ENCODE data around the gene SLC17A7. TPM values are rescaled to one million over a fixed set of nuclear protein-coding genes. Genes with fewer than 3 reads are reported as not detected.
A peak's percentile ranks its signal among the peaks of the same experiment; 100 is the strongest.
"Not testable (repeated sequence)": the region's sequence is repeated elsewhere in the genome, so short reads cannot be mapped to it uniquely, and the experiment has no call there.

The SLC17A7 gene
- total and polyA plus RNA-seq, 2 experiments from 2014 or later, result 0.77 to 2.2 TPM

DNA sequence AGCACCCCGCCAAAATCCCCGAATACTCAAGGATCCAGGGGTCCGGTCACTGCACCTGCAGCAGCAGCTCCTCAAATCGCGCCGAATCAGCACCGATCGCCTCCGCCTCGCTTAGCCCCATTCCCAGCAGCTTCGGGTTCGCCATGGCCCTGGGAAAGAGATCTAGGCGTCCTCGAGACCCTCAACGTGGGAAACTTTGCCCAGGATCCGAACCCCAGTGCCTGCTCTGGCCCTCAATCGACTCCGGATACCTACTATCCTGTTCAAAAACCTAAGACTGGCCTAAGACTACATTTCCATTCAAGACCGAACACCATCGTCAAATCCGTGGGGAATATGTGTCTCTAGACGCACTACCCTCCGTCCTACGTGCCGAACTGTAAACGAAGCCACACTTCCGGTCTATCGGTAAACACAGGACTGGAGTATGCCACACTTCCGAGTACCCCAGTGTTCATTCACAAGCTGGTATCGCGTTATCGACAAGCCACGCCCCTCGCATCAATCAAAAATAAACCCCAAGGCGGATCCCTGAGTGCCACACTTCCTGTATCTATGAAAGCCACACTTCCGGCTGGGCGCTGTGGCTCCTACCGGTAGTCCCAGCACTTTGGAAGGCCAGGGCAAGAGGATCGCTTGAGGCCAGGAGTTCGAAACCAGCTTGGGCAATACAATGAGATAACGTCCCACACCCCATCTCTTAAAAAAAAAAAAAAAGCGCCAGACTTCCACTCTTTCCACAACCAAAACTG, 10.3 kb upstream of the SLC17A7 start, which contains the start of gene PIH1D1:
Gene PIH1D1, minus strand, starts transcription at position 385 of the 752 bp plus-strand sequence. Its CDS starts 240 bp downstream, at position 145.
- Histone ChIP-seq H3K27ac (peak within 1 kb of the TSS; percentile 97), H3K27me3 (no peaks in the 10 kb centered on the region), H3K4me3 (peak within 1 kb of the TSS; percentile 82), H3K4me1 (ENCODE audit: low read depth) (peaks cover 2% of the 10 kb centered on the region), H3K36me3 (no peaks in the 10 kb centered on the region), H3K9me3 (ENCODE audit: low read depth) (no peaks in the 10 kb centered on the region)
- DNase-seq (ENCODE audit: low read depth in 1 of 2, low spot score in 1 of 2), result peak; percentile 98 to 99
- TF ChIP-seq, protein P1, sequence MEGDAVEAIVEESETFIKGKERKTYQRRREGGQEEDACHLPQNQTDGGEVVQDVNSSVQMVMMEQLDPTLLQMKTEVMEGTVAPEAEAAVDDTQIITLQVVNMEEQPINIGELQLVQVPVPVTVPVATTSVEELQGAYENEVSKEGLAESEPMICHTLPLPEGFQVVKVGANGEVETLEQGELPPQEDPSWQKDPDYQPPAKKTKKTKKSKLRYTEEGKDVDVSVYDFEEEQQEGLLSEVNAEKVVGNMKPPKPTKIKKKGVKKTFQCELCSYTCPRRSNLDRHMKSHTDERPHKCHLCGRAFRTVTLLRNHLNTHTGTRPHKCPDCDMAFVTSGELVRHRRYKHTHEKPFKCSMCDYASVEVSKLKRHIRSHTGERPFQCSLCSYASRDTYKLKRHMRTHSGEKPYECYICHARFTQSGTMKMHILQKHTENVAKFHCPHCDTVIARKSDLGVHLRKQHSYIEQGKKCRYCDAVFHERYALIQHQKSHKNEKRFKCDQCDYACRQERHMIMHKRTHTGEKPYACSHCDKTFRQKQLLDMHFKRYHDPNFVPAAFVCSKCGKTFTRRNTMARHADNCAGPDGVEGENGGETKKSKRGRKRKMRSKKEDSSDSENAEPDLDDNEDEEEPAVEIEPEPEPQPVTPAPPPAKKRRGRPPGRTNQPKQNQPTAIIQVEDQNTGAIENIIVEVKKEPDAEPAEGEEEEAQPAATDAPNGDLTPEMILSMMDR (IDR thresholded peaks at IDR 0.05; ENCODE audit: low read depth, low read length), result peak; percentile 24

DNA sequence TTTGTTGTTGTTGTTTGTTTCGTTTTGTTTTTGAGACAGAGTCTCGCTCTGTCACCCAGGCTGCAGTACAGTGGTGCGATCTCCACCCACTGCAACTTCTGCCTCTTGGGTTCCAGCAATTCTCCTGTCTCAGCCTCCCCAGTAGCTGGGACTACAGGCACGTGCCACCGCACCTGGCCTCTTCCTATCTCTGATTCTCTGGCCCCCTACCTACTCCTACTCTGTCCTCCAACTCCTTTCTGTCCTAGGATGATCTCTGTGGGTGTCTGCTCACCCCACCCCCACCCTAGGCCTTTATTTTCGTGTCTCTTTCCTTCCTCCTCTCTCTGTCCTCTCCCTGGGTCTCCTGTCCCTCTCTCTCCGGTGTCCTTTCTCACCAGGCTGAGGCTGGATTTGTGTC, 9.1 kb upstream of the SLC17A7 start:
- TF ChIP-seq, protein P1 (IDR thresholded peaks at IDR 0.05; ENCODE audit: low read depth, low read length), result no peak
- Histone ChIP-seq H3K4me1 (ENCODE audit: low read depth) (peaks cover 2% of the 10 kb centered on the region), H3K27me3 (no peaks in the 10 kb centered on the region), H3K36me3 (no peaks in the 10 kb centered on the region), H3K4me3 (peak overlapping the region; percentile 82), H3K9me3 (ENCODE audit: low read depth) (no peaks in the 10 kb centered on the region), H3K27ac (no peak overlapping the region)
- DNase-seq (ENCODE audit: low read depth in 1 of 2, low spot score in 1 of 2), result no peak

DNA sequence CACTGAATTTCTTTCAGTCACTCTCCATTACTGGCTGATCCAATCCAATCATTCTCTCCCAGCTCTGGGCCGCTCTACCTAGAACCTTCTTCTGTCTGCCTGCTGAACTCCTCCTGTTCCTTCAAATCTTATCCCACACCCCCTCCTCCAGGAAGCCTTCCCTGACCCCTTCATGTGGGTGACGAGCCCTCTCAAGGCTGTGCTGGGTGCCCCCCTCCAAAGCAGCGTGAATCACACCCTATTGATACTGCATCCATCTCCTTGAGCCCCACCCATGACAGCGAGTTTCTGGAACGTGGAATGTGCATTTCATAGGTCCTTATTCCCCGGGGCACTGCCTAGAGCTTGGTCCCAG, 7.1 kb upstream of the SLC17A7 start:
- H3K27me3 ChIP-seq, result no peaks in the 10 kb centered on the region
- H3K4me3 ChIP-seq, result no peak overlapping the region
- no peak overlapping the region for H3K27ac ChIP-seq
- no peak for DNase-seq (ENCODE audit: low read depth in 1 of 2, low spot score in 1 of 2)
- H3K4me1 ChIP-seq (ENCODE audit: low read depth), result no peaks in the 10 kb centered on the region
- no peaks in the 10 kb centered on the region for H3K36me3 ChIP-seq
- H3K9me3 ChIP-seq (ENCODE audit: low read depth), result no peaks in the 10 kb centered on the region
- TF ChIP-seq, protein P1 (IDR thresholded peaks at IDR 0.05; ENCODE audit: low read depth, low read length), result no peak

DNA sequence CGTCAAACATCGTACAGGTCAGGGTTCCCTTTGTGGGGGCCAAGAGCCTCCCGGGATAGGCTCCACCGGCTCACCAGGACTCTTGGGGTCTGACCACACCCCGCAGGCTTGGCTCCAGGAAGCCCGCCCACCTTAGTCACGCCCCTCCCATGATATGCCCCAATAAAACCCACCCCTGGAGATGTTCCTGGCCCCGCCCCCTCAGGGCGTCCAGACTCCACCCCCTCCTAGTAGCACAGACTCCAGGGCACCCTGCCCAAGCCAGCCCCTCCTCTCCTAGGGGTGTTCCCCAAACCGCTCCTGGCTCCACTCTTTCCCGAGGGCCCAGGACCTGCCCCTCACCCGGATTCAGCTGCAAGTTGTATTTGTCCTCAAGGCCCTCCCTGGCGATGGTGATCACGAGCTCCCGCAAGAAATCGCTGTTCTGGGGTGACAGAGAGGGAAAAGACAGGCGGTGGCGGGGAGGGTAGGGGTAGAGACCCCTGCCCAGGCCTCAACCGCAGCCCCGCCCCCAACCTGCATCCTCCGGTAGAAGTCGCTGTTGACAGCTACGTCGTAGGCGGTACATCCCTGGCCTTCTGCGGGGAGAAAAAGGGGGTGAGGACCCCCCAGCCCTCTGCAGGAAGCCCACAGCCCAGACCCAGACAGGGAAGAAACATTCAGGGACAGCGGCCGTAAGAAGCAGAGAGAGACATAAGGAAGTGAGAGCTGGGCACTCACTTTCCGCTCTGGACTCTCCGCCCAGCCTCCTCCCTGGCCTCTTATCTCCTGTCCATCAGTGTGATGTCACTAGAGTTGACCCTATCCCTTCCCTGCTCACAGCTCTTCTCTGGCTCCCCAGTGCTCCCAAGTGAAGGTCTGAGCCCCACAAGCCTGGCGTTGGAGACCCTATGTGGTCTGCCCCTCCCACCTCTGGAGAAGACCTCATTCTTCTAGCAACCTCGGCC, 6.4 kb upstream of the SLC17A7 start:
- no peaks in the 10 kb centered on the region for H3K27me3 ChIP-seq
- H3K4me3 ChIP-seq, result no peak overlapping the region
- H3K27ac ChIP-seq, result peak overlapping the region; percentile 46
- H3K36me3 ChIP-seq, result no peaks in the 10 kb centered on the region
- peak in 1 of 2 donors; percentile 42 for DNase-seq (ENCODE audit: low read depth in 1 of 2, low spot score in 1 of 2)
- H3K4me1 ChIP-seq (ENCODE audit: low read depth), result no peaks in the 10 kb centered on the region
- TF ChIP-seq, protein P1 (IDR thresholded peaks at IDR 0.05; ENCODE audit: low read depth, low read length), result no peak
- no peaks in the 10 kb centered on the region for H3K9me3 ChIP-seq (ENCODE audit: low read depth)

DNA sequence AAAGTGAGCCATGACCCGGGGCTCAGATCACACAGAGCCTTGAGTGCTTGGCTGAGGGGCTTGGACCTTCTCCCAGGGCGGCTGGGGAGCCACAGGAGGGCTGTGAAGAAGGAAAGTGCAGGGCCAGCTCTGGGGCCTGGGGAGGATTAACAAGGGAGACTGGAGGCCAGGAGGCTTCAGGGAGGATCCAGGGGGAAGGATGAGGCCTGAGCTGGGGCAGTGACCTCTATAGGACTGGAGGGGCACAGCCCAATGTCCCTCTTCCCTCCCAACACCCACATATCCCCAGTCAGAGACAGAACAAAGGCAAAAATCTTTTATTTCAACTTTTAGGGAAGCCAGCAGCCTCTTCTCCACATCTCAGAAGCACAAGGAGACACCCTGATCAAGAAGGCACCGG, 4.7 kb upstream of the SLC17A7 start:
- no peak for DNase-seq (ENCODE audit: low read depth in 1 of 2, low spot score in 1 of 2)
- TF ChIP-seq, protein P1 (IDR thresholded peaks at IDR 0.05; ENCODE audit: low read depth, low read length), result no peak
- peaks cover 16% of the 10 kb centered on the region for H3K27me3 ChIP-seq
- H3K9me3 ChIP-seq (ENCODE audit: low read depth), result no peaks in the 10 kb centered on the region
- H3K4me1 ChIP-seq (ENCODE audit: low read depth), result no peaks in the 10 kb centered on the region
- H3K4me3 ChIP-seq, result no peak overlapping the region
- H3K36me3 ChIP-seq, result no peaks in the 10 kb centered on the region
- peak overlapping the region; percentile 34 for H3K27ac ChIP-seq

DNA sequence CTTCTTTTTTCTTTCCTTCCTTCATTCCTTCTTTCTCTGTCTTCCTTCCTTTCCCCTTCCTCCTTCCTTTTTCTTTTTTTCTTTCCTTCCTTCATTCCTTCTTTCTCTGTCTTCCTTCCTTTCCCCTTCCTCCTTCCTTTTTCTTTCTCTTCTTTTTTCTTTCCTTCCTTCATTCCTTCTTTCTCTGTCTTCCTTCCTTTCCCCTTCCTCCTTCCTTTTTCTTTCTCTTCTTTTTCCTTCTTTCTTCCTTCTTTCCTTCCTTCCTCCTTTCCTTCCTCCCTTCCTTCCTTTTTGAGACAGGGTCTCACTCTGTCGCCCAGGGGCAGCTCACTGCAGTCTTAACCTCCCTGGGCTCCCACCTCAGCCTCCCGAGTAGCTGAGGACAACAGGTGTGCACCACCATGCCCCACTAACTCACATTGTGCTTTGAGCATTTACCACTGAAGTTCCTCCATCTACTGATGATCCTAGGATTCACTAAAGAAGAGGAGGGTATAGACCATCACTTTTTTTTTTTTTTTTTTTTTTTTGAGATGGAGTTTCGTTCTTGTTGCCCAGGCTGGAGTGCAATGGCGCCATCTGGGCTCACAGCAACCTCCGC, 2.9 kb upstream of the SLC17A7 start:
- H3K4me1 ChIP-seq (ENCODE audit: low read depth); H3K27ac ChIP-seq; H3K36me3 ChIP-seq; H3K4me3 ChIP-seq; H3K9me3 ChIP-seq (ENCODE audit: low read depth); DNase-seq (ENCODE audit: low read depth in 1 of 2, low spot score in 1 of 2): not testable (repeated sequence)
- H3K27me3 ChIP-seq, result peaks cover 33% of the 10 kb centered on the region
